CD4-positive, CD25-positive, alpha-beta regulatory T cell (primary cell): ENCODE measurements around the gene PRKAR2B. TPM values are rescaled to one million over a fixed set of nuclear protein-coding genes. Genes with fewer than 3 reads are reported as not detected.

Experiments
- ATAC-seq, 2 donors: fragments of 150-1000 bp; cut with Tn5 transposase; one replicate each; pipeline ENCODE4 v1.10.0; 2021; ENCODE audit warnings: low read depth in 2 of 2, moderate number of reproducible peaks in 2 of 2, moderate library complexity in 1 of 2
- DNase-seq, 3 donors: peaks; one replicate each; pipeline versions ENCODE4 v3.0.0 to v3.0.0-alpha.2; 2012 to 2022; ENCODE audit warnings: mixed read lengths in 1 of 3
- H3K27ac ChIP-seq: one replicate; pipeline ENCODE4 v1.7.0; 2013; ENCODE audit warnings: mild to moderate bottlenecking, low read length; ENCODE audit not compliant: insufficient read depth, poor library complexity, severe bottlenecking
- H3K27me3 ChIP-seq: one replicate; pipeline ENCODE4 v1.7.0; 2013; ENCODE audit warnings: low read length; ENCODE audit not compliant: control insufficient read depth, insufficient read depth
- H3K36me3 ChIP-seq: one replicate; pipeline ENCODE4 v1.7.0; 2013; ENCODE audit warnings: mild to moderate bottlenecking, low read length, moderate library complexity; ENCODE audit not compliant: control insufficient read depth, insufficient read depth
- H3K4me1 ChIP-seq: 2 replicates; pipeline ENCODE4 v1.7.0; 2013; ENCODE audit warnings: mild to moderate bottlenecking, low read length; ENCODE audit not compliant: insufficient read depth, control insufficient read depth, poor library complexity, severe bottlenecking
- H3K4me3 ChIP-seq: one replicate; pipeline ENCODE4 v1.7.0; 2013; ENCODE audit warnings: low read depth, mild to moderate bottlenecking, low read length, moderate library complexity
- H3K9me3 ChIP-seq, 2 experiments: 1 replicate in 1 of 2; 2 replicates in 1 of 2; pipeline ENCODE4 v1.7.0; 2013; ENCODE audit warnings: low read length in 2 of 2, mild to moderate bottlenecking in 1 of 2, moderate library complexity in 1 of 2; ENCODE audit not compliant: control insufficient read depth in 2 of 2
- H3K27ac Mint-ChIP-seq, 3 donors: one replicate each; pipeline ENCODE4 v1.8.0; 2020 to 2022; ENCODE audit warnings: mild to moderate bottlenecking in 3 of 3, mixed read lengths in 3 of 3, moderate library complexity in 2 of 3
- H3K27me3 Mint-ChIP-seq: one replicate; pipeline ENCODE4 v1.8.0; 2022; ENCODE audit warnings: mild to moderate bottlenecking, mixed read lengths
- H3K36me3 Mint-ChIP-seq: one replicate; pipeline ENCODE4 v1.8.0; 2020; ENCODE audit warnings: mixed read lengths
- H3K4me1 Mint-ChIP-seq, 4 donors: one replicate each; pipeline ENCODE4 v1.8.0; 2020 to 2022; ENCODE audit warnings: mixed read lengths in 4 of 4, mild to moderate bottlenecking in 1 of 4
- H3K4me3 Mint-ChIP-seq, 4 donors: one replicate each; pipeline ENCODE4 v1.8.0; 2020 to 2022; ENCODE audit warnings: mild to moderate bottlenecking in 4 of 4, mixed read lengths in 4 of 4, moderate library complexity in 3 of 4
- H3K9me3 Mint-ChIP-seq, 7 donors: one replicate each; pipeline ENCODE4 v1.8.0; 2020 to 2022; ENCODE audit warnings: mixed read lengths in 7 of 7, mild to moderate bottlenecking in 3 of 7, moderate library complexity in 2 of 7
- polyA plus RNA-seq, 4 donors: library from polyadenylated mRNA; unstranded; fragments of 300-500 nt; fragmentation: Illumina TruSeq; gene quantifications; one replicate each; pipeline ENCODE4 v1.2.3, GENCODE V29; 2021
- total RNA-seq: library from RNA; stranded (reverse); gene quantifications from one replicate; pipeline ENCODE4 v1.2.3, GENCODE V29; 2022

Gene PRKAR2B
- total RNA-seq (8.0 TPM), polyA plus RNA-seq (under 1 TPM; 0.05 to 0.15 (median 0.08) TPM)

- peaks cover 0 to 4% (median 0%) of the 10 kb centered on the region in 7 donors for H3K9me3 Mint-ChIP-seq
- H3K27ac Mint-ChIP-seq: peak within 1 kb of the TSS in 2 of 3 donors; percentile 83 to 90
- Histone ChIP-seq H3K36me3 (no peaks in the 10 kb centered on the region), H3K9me3 (no peaks in the 10 kb centered on the region), H3K27ac (no peak within 1 kb of the TSS), H3K27me3 (peaks cover 35% of the 10 kb centered on the region), H3K4me1 (peaks cover 15% of the 10 kb centered on the region), H3K4me3 (peak within 1 kb of the TSS; percentile 64)
- H3K36me3 Mint-ChIP-seq: no peaks in the 10 kb centered on the region
- H3K27me3 Mint-ChIP-seq: peaks cover 61% of the 10 kb centered on the region
- ATAC-seq (peak; percentile 83 to 85), DNase-seq (peak; percentile 60 to 74 (median 61))
- peak within 1 kb of the TSS; percentile 87 to 92 (median 90) for H3K4me3 Mint-ChIP-seq
- H3K4me1 Mint-ChIP-seq: peaks cover 5 to 14% (median 9%) of the 10 kb centered on the region in 4 donors
Measured at GRCh38 chr7:107044347-107045194, at the start of gene PRKAR2B. Gene PRKAR2B (plus strand): TSS chr7:107044705. CDS start chr7:107044908, 203 bp downstream.

- Histone ChIP-seq H3K4me1 (no peaks in the 10 kb centered on the region), H3K36me3 (no peaks in the 10 kb centered on the region), H3K9me3 (no peaks in the 10 kb centered on the region), H3K27me3 (no peaks in the 10 kb centered on the region), H3K27ac (no peak overlapping the region), H3K4me3 (no peak overlapping the region)
- no peaks in the 10 kb centered on the region for H3K36me3 Mint-ChIP-seq
- H3K9me3 Mint-ChIP-seq: no peaks in the 10 kb centered on the region
- H3K4me1 Mint-ChIP-seq: no peaks in the 10 kb centered on the region
- no peak overlapping the region for H3K4me3 Mint-ChIP-seq
- DNase-seq: no peak
- ATAC-seq: no peak
- no peak overlapping the region for H3K27ac Mint-ChIP-seq
- peaks cover 23% of the 10 kb centered on the region for H3K27me3 Mint-ChIP-seq
Measured at GRCh38 chr7:106994833-106995232, 49.7 kb upstream of the PRKAR2B start.

GRCh38 chr7:106997487-106998271 is 46.8 kb upstream of the PRKAR2B start:
- no peak overlapping the region for H3K27ac ChIP-seq
- H3K27me3 ChIP-seq: no peaks in the 10 kb centered on the region
- ATAC-seq (no peak), DNase-seq (no peak)
- Mint-ChIP-seq H3K9me3 (no peaks in the 10 kb centered on the region), H3K4me1 (no peaks in the 10 kb centered on the region), H3K4me3 (no peak overlapping the region), H3K36me3 (no peaks in the 10 kb centered on the region), H3K27me3 (peaks cover 32% of the 10 kb centered on the region), H3K27ac (no peak overlapping the region)
- H3K9me3 ChIP-seq: no peaks in the 10 kb centered on the region
- no peaks in the 10 kb centered on the region for H3K4me1 ChIP-seq
- no peaks in the 10 kb centered on the region for H3K36me3 ChIP-seq
- H3K4me3 ChIP-seq: no peak overlapping the region

GRCh38 chr7:106999023-106999422 is 45.5 kb upstream of the PRKAR2B start:
- no peak for ATAC-seq

GRCh38 chr7:107001490-107001889 is 43.0 kb upstream of the PRKAR2B start:
- no peak overlapping the region for H3K27ac Mint-ChIP-seq
- Histone ChIP-seq H3K4me3 (no peak overlapping the region), H3K36me3 (no peaks in the 10 kb centered on the region), H3K9me3 (no peaks in the 10 kb centered on the region), H3K27ac (no peak overlapping the region), H3K4me1 (no peaks in the 10 kb centered on the region), H3K27me3 (no peaks in the 10 kb centered on the region)
- H3K4me3 Mint-ChIP-seq: no peak overlapping the region
- H3K27me3 Mint-ChIP-seq: peaks cover 27% of the 10 kb centered on the region
- ATAC-seq (no peak), DNase-seq (no peak)
- no peaks in the 10 kb centered on the region for H3K4me1 Mint-ChIP-seq
- no peaks in the 10 kb centered on the region for H3K9me3 Mint-ChIP-seq
- no peaks in the 10 kb centered on the region for H3K36me3 Mint-ChIP-seq

More at GRCh38 chr7:106999023-106999422, 45.5 kb upstream of the PRKAR2B start:
- H3K9me3 ChIP-seq: no peaks in the 10 kb centered on the region
- H3K9me3 Mint-ChIP-seq: no peaks in the 10 kb centered on the region
- no peaks in the 10 kb centered on the region for H3K36me3 Mint-ChIP-seq
- no peak overlapping the region for H3K4me3 Mint-ChIP-seq
- H3K4me3 ChIP-seq: no peak overlapping the region
- peaks cover 33% of the 10 kb centered on the region for H3K27me3 Mint-ChIP-seq
- H3K27ac ChIP-seq: no peak overlapping the region
- no peak overlapping the region for H3K27ac Mint-ChIP-seq
- H3K4me1 Mint-ChIP-seq: no peaks in the 10 kb centered on the region
- H3K4me1 ChIP-seq: no peaks in the 10 kb centered on the region
- DNase-seq: no peak
- no peaks in the 10 kb centered on the region for H3K36me3 ChIP-seq
- H3K27me3 ChIP-seq: no peaks in the 10 kb centered on the region

- H3K27me3 ChIP-seq: no peaks in the 10 kb centered on the region
- no peak for ATAC-seq
- no peak for DNase-seq
Measured at GRCh38 chr7:107002126-107002525, 42.4 kb upstream of the PRKAR2B start.

GRCh38 chr7:107002529-107002998 is 41.9 kb upstream of the PRKAR2B start:
- H3K9me3 Mint-ChIP-seq: no peaks in the 10 kb centered on the region
- Histone ChIP-seq H3K4me3 (no peak overlapping the region), H3K9me3 (no peaks in the 10 kb centered on the region), H3K4me1 (no peaks in the 10 kb centered on the region), H3K27me3 (no peaks in the 10 kb centered on the region), H3K36me3 (no peaks in the 10 kb centered on the region), H3K27ac (no peak overlapping the region)
- ATAC-seq (no peak), DNase-seq (no peak)
- no peaks in the 10 kb centered on the region for H3K36me3 Mint-ChIP-seq
- H3K27ac Mint-ChIP-seq: no peak overlapping the region
- H3K4me1 Mint-ChIP-seq: no peaks in the 10 kb centered on the region
- H3K4me3 Mint-ChIP-seq: no peak overlapping the region
- H3K27me3 Mint-ChIP-seq: peaks cover 24% of the 10 kb centered on the region

More at GRCh38 chr7:107002126-107002525, 42.4 kb upstream of the PRKAR2B start:
- Mint-ChIP-seq H3K27me3 (peaks cover 27% of the 10 kb centered on the region), H3K27ac (no peak overlapping the region), H3K4me3 (no peak overlapping the region), H3K36me3 (no peaks in the 10 kb centered on the region), H3K4me1 (no peaks in the 10 kb centered on the region), H3K9me3 (no peaks in the 10 kb centered on the region)
- Histone ChIP-seq H3K4me3 (no peak overlapping the region), H3K27ac (no peak overlapping the region), H3K9me3 (no peaks in the 10 kb centered on the region), H3K36me3 (no peaks in the 10 kb centered on the region), H3K4me1 (no peaks in the 10 kb centered on the region)
